GM18498 (cell line): Measurements from ENCODE around the gene PLPPR3.
"Not testable (repeated sequence)": the region's sequence is repeated elsewhere in the genome, so short reads cannot be mapped to it uniquely, and the experiment has no call there.

Experiments used
- ATAC-seq: cut with Tn5 transposase; IDR thresholded peaks from one replicate; pipeline ENCODE4 v1.9.1; 2021; ENCODE audit warnings: mild to moderate bottlenecking, moderate library complexity; ENCODE audit not compliant: unreplicated experiment

PLPPR3 gene

DNA sequence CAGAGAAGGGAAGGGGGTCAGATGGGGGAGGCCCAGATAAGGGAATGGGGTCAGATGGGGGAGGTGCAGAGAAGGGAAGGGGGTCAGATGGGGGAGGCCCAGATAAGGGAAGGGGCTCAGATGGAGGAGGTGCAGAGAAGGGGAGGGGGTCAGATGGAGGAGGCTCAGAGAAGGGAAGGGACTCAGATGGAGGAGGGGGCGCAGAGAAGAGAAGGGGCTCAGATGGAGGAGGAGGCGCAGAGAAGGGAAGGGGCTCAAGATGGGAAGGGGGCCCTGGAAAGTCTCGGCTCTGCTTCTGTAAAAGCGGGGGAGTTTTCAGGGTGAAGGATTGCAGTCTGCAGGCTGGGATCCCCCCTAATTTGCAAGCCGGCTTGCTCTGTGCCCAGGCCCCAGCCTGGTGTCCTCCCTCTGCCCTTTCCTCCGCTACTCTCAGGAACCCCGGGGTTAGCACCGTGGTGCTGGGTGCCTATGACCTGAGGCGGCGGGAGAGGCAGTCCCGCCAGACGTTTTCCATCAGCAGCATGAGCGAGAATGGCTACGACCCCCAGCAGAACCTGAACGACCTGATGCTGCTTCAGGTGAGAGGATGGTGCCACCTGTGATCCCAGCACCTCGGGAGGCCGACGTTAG lies 7.5 kb upstream of the PLPPR3 start:
- no peak for ATAC-seq

DNA sequence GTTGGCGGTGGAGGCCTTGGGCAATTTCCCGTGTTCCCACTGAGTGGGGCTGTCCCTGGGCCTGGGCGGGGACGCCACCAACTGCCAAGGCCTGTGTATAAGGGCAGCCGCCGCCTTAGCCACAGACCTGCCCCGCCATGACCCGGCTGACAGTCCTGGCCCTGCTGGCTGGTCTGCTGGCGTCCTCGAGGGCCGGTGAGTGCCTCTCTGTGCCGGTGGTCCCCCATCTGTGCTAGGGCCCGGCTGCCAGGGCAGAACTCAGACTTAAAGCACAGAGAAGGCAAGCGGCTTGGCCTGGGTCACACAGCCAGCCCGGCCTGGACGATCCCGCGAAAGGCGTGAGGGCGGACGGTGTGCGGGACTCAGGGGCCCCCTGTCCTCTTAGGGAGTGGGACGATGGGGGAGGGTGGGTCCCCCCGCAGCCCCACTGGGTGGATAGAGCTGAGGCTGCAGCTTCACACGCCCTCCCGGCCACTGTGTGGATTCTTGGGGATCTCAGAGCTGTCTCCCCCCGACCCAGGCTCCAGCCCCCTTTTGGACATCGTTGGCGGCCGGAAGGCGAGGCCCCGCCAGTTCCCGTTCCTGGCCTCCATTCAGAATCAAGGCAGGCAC lies 6.1 kb upstream of the PLPPR3 start, which contains the start of gene AZU1:
Gene AZU1 (plus strand): TSS at position 128 of the 612 bp plus-strand sequence. CDS start 10 bp downstream, at position 138.
- ATAC-seq = no peak

DNA sequence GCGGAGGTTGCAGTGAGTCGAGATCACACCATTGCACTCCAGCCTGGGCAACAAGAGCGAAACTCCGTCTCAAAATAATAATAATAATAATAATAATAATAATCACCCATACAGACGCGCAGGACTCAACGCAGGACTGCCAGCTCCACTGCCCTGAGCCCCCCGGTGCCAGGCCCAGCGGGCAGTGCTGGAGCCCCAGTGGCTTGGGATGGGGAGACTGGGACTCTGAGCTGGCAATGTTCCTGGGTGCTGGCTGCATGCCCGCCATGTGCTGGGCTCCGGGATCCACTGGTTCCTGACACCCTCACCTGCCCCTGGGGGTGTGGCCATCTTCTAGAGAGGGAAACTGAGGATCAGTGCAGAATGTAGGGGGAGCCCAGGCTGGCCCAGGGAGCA lies 5.6 kb upstream of the PLPPR3 start:
- no peak for ATAC-seq

DNA sequence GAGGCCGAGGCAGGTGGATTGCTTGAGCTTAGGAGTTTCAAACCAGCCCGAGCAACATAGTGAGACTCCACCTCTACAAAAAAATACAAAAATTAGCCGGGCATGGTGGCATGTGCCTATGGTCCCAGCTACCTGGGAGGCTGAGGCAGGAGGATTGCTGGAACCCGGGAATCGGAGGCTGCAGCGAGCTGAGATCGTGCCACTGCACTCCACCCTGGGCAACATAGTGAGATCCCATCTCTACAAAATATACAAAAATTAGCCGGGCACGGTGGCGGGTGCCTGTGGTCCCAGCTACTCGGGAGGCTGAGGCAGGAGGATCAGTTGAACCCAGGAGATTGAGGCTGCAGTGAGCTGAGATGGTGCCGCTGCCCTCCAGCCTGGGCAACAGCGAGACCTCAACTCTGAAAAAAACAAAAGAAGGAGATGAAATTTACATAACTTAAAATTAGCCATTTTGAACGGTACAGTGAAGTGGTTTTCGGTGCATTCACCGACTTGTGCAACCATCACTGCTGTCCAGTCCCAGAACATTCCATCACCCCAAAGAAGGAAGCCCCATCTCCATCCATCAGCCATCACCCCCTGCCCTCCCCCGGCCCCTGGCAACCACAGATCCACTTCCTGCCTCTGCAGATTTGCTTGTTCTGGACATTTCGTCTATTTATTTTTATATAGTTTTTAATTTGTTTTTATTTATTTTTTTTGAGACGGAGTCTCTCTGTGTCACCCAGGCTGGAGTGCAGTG lies 4.3 kb upstream of the PLPPR3 start:
- ATAC-seq = no peak

DNA sequence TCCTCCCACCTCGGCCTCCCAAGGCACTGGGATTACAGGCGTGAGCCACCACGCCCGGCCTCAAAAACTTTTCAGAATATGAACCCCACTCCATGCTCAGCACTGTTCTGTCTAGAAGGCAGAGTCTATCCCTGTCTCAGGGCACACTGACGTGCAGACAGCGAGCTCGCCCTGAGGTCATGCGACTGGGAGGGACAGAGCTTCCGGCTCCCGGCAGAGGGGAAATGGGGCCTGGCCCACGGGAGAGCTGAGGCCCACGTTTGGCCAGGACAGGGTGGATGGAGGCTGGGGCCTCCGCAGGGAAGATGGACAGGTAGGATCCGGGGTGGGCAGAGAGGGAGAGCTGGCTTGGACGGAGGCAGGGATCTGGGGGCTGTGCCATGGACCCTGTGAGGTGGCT lies 3.1 kb upstream of the PLPPR3 start:
- no peak for ATAC-seq

DNA sequence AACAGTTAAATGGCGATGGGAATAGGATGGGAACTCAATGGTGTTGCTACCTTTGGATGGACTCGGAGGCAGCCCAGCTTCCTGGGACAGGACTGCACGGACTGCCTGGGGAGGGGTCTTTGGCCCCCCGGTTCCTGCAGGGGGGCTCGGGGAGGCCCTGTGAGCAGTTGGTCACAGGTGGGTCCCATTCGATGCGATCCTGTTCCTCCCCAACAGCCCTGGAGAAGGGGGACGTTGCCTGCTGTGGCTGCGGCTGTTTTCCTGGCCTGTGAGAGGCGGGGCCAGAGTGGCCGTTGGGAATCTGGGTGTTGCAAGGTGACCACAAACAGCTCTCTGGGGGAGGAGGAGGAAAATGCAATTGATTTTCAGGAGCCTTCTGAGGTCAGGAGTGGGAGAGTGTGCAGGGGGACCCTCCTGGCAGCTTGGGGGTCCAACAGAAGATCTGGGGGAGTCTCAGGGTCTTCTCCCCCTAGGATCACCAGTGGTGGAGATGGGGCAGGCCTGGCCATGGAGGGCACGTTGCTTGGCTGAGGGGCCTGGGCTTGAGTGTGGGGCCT lies 1.9 kb upstream of the PLPPR3 start:
- no peak for ATAC-seq

DNA sequence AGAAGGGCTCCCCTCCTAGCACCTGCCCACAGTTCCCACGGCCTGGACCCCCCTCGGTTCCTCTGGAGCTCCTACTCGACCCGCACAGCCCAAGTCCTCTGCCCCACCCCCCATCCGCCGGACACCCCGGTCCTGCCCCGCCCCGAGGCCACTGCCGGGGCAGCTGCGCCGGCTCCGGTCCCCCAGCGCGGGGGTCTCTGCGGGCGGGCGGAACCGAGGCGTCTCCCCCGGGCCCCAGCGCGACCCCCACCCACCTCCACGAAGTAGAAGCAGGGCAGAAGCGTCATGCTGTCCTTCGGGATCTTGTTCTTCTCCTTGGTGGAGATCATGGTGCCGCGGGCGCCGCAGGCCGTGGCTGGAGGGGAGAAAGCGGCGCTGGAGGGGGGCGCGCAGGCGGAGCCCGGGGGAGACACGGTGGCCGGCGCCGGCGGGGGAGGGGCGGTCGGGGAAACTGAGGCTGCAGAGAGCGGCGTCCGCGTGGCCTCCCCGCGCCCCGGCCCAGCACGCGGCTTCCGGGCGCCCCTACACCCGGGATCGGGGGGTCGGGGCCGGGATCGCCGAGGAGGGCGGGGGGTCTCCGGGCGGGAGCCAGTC lies 427 bp downstream of the PLPPR3 start:
- ATAC-seq = no peak

DNA sequence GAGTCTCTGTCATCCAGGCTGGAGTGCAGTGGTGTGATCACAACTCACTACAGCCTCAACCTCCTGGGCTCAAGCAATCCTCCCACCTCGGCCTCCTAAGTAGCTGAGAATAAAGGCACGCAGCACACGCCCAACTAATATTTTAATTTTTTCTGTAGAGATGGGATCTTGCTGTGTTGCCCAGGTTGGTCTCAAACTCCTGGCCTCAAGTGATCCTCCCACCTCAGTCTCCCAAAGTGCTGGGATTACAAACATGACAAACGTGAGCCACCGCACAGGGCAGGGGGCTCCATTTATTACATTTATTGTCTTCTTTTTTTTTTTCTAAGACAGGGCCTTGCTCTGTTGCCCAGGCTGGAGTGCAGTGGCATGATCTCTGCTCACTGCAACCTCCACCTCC lies 1.5 kb downstream of the PLPPR3 start:
- not testable (repeated sequence) for ATAC-seq

DNA sequence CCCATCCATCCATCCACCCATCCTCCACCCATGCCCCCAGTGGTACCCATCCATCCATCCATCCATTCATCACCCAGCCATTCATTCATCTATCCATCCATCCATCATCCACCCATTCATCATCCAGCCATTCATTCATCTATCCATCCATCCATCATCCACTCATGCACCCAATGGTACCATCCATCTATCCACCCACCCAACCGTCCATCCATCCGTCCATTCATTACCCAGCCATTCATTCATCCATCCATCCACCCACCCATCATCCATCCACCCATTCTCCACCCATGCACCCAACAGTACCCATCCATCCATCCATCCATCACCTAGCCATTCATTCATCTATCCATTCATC lies 5.3 kb downstream of the PLPPR3 start:
- ATAC-seq = no peak

DNA sequence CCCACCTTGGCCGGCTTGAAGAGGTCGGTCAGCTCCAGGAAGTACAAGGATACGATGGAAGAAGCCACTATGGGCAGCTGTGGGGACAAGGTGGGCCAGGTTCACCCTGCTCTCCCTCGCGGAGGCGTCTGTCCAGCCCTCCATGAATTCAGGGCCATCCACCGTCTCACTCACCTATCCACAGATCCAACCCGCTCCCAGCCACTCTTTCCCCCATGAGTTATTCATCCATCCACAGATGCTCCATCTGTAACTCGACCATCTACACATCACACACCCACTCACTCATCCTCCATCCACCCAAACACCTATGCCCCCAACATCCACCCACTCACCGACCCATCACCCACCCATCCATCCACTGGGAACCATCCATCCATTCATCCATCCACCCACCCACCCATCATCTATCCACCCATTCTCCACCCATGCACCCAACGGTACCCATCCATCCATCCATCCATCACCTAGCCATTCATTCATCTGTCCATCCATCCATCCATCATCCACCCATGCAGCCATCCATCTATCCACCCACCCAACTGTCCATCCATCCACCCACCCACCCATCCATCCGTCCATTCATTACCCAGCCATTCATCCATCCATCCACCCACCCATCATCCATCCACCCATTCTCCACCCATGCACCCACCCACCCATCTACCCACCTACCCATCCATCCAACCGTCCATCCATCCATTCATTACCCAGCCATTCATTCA lies 5.8 kb downstream of the PLPPR3 start:
- no peak for ATAC-seq

DNA sequence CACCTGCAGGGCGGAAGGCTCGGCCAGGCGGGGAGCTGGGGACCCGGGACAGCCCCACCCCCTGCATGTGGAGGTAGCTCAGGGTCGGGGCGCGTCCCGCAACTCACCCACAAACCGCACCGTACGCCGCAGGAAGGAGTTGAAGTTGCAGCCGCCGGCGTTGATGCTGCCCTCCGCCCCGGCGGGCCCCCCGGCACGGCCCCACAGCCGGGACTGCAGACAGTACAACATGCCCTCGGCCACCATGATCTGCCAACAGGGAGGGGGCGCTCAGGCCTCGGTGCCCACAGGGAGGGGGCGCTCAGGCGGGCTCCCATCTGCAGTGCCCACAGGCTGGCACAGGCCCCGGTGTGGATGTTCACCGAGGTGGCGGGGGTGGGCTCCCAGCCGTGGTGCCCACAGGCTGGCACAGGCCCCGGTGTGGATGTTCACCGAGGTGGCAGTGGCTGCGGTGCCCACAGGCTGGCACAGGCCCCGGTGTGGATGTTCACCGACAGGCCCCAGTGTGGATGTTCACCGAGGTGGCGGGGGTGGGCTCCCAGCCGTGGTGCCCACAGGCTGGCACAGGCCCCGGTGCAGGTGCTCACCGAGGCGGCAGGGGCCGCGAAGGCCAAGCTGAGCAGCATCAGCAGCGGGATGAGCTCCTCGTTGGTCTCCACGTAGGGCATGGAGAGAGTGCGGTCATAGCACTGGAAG lies 6.5 kb downstream of the PLPPR3 start:
- ATAC-seq = no peak

DNA sequence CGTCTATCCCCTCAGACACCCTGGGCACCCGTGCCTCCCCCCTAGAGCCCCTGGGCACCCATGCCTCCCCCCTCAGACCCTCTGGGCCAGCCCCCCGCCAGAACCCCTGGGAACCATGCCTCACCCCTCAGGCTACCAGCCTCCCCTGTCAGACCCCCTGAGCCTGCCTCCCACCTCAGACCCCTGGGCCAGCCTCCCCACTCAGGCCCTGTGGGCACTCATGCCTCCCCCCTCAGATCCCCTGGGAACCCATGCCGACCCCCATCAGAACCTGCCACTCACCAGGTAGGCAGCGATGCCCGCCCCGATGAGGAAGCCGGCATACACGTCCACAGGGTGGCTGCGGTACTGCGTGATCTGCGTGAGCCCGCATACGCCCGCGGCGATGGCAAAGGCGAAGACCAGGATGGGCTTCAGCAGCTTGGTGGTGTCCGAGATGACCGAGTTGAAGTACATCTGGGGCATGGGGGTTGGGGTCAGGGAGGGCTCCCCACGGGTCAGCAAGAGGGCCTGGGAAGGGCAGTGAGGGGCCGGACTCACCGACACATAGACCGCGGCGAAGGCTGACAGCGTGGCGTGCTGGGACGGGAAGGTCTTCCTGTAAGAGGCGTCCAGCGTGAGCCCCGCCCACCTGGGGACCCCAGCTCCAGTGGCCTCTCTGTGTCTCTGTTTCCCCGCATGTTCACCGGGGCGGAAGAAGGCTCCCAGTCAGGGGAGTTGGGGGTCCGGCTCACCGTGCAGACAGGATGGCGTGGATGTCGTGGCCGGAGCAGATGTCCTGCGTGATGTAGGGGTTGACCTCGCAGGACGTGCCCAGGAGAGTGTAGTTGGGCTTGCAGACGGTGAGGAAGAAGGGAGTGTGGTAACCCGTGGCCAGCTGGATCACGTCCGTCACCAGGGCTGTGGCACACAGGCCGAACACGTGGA lies 7.3 kb downstream of the PLPPR3 start:
- ATAC-seq = no peak

DNA sequence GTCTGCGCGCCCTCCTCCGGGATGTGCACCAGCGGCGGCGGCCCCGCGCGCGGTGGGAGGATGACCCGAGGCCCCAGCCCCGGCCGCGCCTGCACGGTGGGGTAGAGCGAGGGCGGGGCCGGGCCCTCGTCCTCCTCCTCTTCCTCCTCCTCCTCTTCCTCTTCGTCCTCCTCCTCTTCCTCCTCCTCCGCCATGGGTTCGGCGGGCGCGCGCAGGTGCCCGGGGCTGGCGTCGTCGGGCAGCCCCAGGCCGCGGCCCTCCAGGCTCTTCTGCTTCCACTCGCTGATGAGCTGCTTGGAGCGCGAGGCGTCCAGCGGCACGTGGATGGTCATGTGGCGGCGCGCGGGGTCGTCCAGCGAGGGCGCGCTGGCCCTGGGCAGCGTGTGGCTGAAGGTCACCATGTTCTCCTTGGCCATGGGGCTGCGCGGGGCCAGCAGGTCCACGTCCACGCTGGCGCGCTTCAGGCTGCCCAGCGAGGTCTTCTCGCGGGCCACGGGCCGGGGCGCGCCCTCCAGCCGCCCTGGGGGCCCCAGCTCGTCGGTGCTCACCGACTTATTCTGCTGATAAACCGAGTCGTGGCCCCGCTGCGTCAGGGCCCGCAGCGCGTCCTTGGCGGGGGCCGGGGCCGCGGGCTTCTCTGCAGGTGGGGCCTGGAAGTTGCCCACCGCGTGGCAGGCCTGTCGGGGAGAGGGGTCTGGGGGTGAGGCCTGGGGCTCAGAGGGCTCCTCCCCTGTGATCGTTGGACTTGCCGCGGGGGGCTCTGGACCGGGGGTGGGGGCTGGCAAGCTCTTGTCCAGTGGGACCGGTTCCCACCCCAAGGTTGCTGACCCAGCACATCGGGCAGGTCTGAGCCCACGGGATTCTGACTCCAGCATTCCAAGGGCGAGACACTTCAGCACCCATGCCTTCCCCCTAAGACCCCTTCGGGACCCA lies 8.3 kb downstream of the PLPPR3 start:
- no peak for ATAC-seq

DNA sequence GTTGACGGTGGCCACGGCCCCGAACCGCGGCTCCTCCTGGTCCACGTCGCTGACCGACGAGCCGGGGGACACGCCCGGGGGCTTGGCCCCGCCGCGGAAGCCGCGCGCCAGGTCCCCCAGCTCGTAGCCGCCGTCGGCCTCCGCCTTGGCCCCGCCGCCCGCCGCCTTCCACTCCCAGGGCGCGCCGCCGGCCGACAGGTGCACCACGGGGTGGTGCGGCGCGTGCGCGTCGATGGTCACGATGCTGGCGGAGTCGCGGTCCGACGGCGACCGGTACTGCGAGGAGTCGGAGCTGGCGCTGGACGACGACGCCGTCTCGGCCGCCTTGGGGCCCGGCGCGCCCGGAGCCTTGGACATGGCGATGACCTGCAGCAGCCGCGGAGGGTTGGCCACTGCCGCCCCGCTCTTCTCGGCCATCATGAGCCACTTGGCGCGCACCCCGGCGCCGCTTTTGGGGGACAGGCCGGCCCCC lies 9.0 kb downstream of the PLPPR3 start:
- ATAC-seq = no peak

DNA sequence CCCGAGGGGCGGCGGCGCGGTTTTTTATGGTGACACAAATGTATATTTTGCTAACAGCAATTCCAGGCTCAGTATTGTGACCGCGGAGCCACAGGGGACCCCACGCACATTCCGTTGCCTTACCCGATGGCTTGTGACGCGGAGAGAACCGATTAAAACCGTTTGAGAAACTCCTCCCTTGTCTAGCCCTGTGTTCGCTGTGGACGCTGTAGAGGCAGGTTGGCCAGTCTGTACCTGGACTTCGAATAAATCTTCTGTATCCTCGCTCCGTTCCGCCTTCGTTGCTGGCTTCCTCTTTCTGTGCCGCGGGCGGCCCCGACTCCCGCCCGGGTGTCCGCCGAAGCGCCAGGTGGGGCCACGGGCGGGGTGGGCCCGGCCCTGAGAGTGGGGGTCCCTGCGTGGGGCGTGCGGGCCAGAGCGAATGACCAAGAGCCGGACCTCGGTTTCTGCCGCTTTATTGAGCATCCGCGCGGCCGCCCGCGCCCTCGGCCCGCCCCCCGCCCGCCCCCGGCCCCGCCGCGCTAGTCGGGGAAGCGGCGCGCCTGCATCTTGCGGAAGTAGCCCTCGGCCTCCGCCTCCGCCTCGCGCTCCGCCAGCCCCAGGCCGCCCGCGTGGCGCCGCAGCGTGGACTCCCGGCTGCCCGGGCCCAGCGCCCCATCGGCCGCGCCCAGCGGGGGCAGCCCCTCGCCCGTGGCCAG lies 9.6 kb downstream of the PLPPR3 start:
- ATAC-seq = no peak

DNA sequence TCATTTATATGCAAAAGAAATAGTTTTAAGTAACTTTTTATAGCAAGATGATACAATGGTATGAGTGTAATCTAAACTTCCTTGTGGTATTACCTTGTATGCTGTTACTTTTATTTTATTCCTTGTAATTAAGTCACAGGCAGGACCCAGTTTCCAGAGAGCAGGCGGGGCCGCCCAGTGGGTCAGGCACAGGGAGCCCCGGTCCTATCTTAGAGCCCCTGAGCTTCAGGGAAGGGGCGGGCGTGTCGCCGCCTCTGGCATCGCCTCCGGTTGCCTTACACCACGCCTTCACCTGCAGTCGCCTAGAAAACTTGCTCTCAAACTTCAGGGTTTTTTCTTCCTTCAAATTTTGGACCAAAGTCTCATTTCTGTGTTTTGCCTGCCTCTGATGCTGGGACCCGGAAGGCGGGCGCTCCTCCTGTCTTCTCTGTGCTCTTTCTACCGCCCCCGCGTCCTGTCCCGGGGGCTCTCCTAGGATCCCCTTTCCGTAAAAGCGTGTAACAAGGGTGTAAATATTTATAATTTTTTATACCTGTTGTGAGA lies 10.2 kb downstream of the PLPPR3 start:
- ATAC-seq = no peak

DNA sequence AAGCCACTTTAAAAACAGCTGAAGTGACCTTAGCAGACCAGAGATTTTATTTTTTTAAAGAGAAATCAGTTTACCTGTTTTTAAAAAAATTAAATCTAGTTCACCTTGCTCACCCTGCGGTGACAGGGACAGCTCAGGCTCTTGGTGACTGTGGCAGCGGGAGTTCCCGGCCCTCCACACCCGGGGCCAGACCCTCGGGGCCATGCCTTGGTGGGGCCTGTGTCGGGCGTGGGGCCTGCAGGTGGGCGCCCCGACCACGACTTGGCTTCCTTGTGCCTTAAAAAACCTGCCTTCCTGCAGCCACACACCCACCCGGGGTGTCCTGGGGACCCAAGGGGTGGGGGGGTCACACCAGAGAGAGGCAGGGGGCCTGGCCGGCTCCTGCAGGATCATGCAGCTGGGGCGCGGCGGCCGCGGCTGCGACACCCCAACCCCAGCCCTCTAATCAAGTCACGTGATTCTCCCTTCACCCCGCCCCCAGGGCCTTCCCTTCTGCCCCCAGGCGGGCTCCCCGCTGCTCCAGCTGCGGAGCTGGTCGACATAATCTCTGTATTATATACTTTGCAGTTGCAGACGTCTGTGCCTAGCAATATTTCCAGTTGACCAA lies 10.8 kb downstream of the PLPPR3 start:
- ATAC-seq = no peak
